Kidney (tissue), 14 donors: ENCODE data around the gene WDR64. TPM values are rescaled to one million over a fixed set of nuclear protein-coding genes. Genes with fewer than 3 reads are reported as not detected.

Experiments
- DNase-seq, 5 donors: peaks; one replicate each; pipeline ENCODE4 v3.0.0-alpha.2; 2013 to 2020
- FAIRE-seq: peaks from 2 replicates; lab custom pipeline; 2012; peaks lifted over from hg19 to GRCh38; lab: Jason Lieb, UNC
- H3K27ac ChIP-seq, 2 donors: one replicate each; pipeline ENCODE4 v1.7.0; 2013; ENCODE audit warnings: low read depth in 2 of 2, low read length in 2 of 2, inconsistent platforms in 1 of 2
- H3K27me3 ChIP-seq: one replicate; pipeline ENCODE4 v1.7.1; 2013; ENCODE audit warnings: low read length, inconsistent platforms; ENCODE audit not compliant: control insufficient read depth, insufficient read depth
- H3K36me3 ChIP-seq, 3 donors: one replicate each; pipeline versions ENCODE4 v1.7.0 to v1.7.1; 2013; ENCODE audit warnings: low read length in 3 of 3, control low read depth in 1 of 3, inconsistent platforms in 1 of 3; ENCODE audit not compliant: insufficient read depth in 3 of 3, control insufficient read depth in 2 of 3
- H3K4me1 ChIP-seq, 3 donors: one replicate each; pipeline versions ENCODE4 v1.7.0 to v1.7.1; 2013; ENCODE audit warnings: low read length in 3 of 3, inconsistent platforms in 1 of 3, low read depth in 1 of 3; ENCODE audit not compliant: control insufficient read depth in 2 of 3, insufficient read depth in 2 of 3
- H3K4me3 ChIP-seq, 3 donors: one replicate each; pipeline versions ENCODE4 v1.7.0 to v1.8.1; 2013; ENCODE audit warnings: low read length in 3 of 3, control low read depth in 1 of 3, inconsistent platforms in 1 of 3
- H3K9ac ChIP-seq, 3 donors: one replicate each; pipeline versions ENCODE4 v1.7.0 to v1.7.1; 2013; ENCODE audit warnings: low read length in 3 of 3, control low read depth in 1 of 3, inconsistent platforms in 1 of 3
- H3K9me3 ChIP-seq, 3 donors: one replicate each; pipeline versions ENCODE4 v1.7.0 to v1.7.1; 2013; ENCODE audit warnings: low read length in 3 of 3, control low read depth in 1 of 3, inconsistent platforms in 1 of 3; ENCODE audit not compliant: control insufficient read depth in 2 of 3, insufficient read depth in 1 of 3
- intact Hi-C: fragments of 100-400 bp; cut with DNase I; formaldehyde crosslinking; loops from one replicate; pipeline ENCODE4 v1.11.1; 2022
- polyA plus RNA-seq: library from polyadenylated mRNA; stranded (reverse); fragments of 350-450 nt; fragmentation: Illumina TruSeq; extraction: RNeasy Lipid Tissue Mini Kit (QIAGEN cat#74804); gene quantifications from one replicate; pipeline ENCODE4 v1.2.3, GENCODE V29; 2014; ENCODE audit warnings: low read depth, low replicate concordance; ENCODE audit not compliant: insufficient read depth
- total RNA-seq: library from RNA; stranded (reverse); fragmentation: NEBNext Ultra II Directional; extraction: Animal tissue kit (Norgen Biotek cat#: 25700); gene quantifications from one replicate; pipeline ENCODE4 v1.2.1, GENCODE V29; 2021
- TF ChIP-seq, protein P1 (sequence below): IDR thresholded peaks from 3 replicates; pipeline ENCODE4 v1.5.1; 2012; ENCODE audit warnings: mild to moderate bottlenecking, moderate library complexity, borderline replicate concordance; ENCODE audit not compliant: insufficient read depth; ENCODE audit errors: extremely low read depth
- donor health status: control.
- donor health status: control.
- donor health status: control.
- donor health status: control.
- donor health status: control.
- donor health status: DM: yes; HTN: yes; CAD: no.
- donor health status: Normal renal cell carcinoma (clear cell type).

The WDR64 gene
- total and polyA plus RNA-seq, 2 donors from 2014 or later: not detected

DNA sequence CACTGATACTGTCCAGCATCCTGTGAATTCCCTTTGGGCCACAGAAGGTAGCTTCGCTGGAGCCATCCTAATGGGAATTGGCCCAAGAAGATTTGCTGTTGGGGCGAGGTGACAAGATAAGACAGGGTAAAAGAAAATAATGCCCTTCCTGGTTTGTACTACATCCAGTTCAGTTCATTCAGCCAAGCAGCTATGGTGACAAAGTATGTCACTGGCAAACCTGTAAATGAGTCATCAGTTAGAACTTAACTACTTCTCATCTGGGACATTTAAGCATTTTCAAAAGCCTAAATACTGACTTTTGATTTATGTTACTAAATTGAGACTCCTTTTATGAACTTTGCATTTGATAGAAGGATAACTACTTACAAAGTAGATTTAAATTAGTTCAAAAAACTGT, 54.2 kb downstream of the WDR64 start:
- H3K4me3 ChIP-seq: no peak overlapping the region
- no peaks in the 10 kb centered on the region for H3K9me3 ChIP-seq
- no peak for FAIRE-seq
- intact Hi-C loops: no loop called here
- H3K27ac ChIP-seq: no peak overlapping the region
- no peaks in the 10 kb centered on the region for H3K36me3 ChIP-seq
- H3K9ac ChIP-seq: no peak overlapping the region
- TF ChIP-seq, protein P1, sequence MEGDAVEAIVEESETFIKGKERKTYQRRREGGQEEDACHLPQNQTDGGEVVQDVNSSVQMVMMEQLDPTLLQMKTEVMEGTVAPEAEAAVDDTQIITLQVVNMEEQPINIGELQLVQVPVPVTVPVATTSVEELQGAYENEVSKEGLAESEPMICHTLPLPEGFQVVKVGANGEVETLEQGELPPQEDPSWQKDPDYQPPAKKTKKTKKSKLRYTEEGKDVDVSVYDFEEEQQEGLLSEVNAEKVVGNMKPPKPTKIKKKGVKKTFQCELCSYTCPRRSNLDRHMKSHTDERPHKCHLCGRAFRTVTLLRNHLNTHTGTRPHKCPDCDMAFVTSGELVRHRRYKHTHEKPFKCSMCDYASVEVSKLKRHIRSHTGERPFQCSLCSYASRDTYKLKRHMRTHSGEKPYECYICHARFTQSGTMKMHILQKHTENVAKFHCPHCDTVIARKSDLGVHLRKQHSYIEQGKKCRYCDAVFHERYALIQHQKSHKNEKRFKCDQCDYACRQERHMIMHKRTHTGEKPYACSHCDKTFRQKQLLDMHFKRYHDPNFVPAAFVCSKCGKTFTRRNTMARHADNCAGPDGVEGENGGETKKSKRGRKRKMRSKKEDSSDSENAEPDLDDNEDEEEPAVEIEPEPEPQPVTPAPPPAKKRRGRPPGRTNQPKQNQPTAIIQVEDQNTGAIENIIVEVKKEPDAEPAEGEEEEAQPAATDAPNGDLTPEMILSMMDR: no peak
- H3K4me1 ChIP-seq: no peaks in the 10 kb centered on the region
- H3K27me3 ChIP-seq: no peaks in the 10 kb centered on the region
- DNase-seq: no peak

DNA sequence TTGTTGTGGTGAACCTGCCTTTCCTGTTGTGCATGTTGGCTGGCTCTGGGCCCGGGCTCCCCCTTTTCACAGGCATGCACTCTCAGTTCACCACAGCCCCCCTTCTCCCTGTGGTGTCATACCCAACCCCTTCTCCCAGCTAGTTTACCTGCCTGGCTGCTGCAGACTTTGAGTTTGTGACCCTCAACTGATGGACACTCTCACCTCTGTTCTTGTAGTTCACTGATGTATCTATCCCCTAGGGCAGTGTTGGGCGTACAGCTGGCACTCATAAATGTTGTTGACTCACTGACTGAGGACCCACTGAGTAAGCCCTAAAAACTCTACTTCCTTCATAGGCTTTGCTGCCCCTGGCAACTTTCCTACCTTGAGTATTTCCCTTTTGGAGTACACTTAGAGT, 54.9 kb downstream of the WDR64 start:
- TF ChIP-seq, protein P1: no peak
- Histone ChIP-seq H3K9ac (no peak overlapping the region), H3K4me3 (no peak overlapping the region), H3K27ac (no peak overlapping the region), H3K27me3 (no peaks in the 10 kb centered on the region), H3K4me1 (no peaks in the 10 kb centered on the region), H3K36me3 (no peaks in the 10 kb centered on the region), H3K9me3 (no peaks in the 10 kb centered on the region)
- FAIRE-seq: no peak
- peak in 1 of 5 donors; percentile 2 for DNase-seq
- intact Hi-C loops: no loop called here

DNA sequence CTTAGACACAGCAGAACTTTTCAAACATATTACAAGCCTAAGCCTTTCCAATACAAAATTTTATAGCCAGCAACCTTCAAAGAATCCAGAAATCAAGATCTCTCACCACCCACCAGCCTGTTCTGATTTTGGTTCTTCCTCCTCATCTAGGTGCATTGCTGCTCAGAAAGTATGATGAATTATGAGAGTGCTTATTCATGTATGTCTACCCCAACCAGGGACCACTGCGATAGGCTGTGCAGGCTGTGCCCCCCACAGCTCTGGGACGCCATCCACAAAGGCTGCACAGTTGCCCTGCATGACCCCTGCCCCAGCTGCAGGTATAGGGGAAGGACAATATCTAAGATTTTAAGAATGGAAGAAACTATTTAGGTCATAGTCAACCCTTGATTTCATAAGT, 55.4 kb downstream of the WDR64 start:
- no peak for DNase-seq
- H3K9ac ChIP-seq: no peak overlapping the region
- H3K4me1 ChIP-seq: no peaks in the 10 kb centered on the region
- H3K36me3 ChIP-seq: no peaks in the 10 kb centered on the region
- H3K9me3 ChIP-seq: no peaks in the 10 kb centered on the region
- intact Hi-C loops: no loop called here
- no peaks in the 10 kb centered on the region for H3K27me3 ChIP-seq
- TF ChIP-seq, protein P1: no peak
- FAIRE-seq: no peak
- no peak overlapping the region for H3K27ac ChIP-seq
- H3K4me3 ChIP-seq: no peak overlapping the region

DNA sequence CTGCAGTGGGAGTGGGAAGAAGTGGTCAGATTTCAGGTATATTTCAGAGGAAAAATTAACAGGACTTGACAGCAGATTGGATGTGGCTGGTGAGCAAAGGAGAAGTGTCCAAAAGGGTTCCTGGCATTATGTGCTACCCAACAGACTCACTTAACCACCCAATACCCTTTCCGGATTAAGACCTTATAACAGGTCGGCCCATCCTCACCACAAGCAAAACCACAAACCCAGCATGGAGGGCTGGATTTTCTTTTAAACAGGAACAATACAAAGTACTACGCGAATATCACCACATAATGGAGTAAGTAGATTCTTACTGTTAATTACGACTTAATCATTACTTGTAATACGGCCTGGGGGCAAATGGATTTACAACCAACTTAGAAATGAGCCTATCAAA, 59.2 kb downstream of the WDR64 start:
- no peak overlapping the region for H3K4me3 ChIP-seq
- intact Hi-C loops: no loop called here
- no peaks in the 10 kb centered on the region for H3K9me3 ChIP-seq
- FAIRE-seq (no peak), DNase-seq (no peak)
- no peaks in the 10 kb centered on the region for H3K4me1 ChIP-seq
- TF ChIP-seq, protein P1: no peak
- no peak overlapping the region for H3K9ac ChIP-seq
- no peak overlapping the region for H3K27ac ChIP-seq
- H3K36me3 ChIP-seq: no peaks in the 10 kb centered on the region
- no peaks in the 10 kb centered on the region for H3K27me3 ChIP-seq
